WERI-Rb-1 (cell line): ENCODE measurements around the gene DGKB.

Experiments used
- DNase-seq: peaks from one replicate; pipeline ENCODE4 v3.0.0-alpha.2; 2020
- H3K27ac ChIP-seq: fragments of 250-450 bp; sonication (Bioruptor Pico); 2 replicates; pipeline ENCODE4 v1.5.1; 2020; ENCODE audit warnings: mild to moderate bottlenecking, moderate library complexity
- H3K27me3 ChIP-seq: fragments of 250-450 bp; sonication (Bioruptor Pico); 2 replicates; pipeline ENCODE4 v1.5.1; 2021; ENCODE audit warnings: mild to moderate bottlenecking, low read depth, moderate library complexity; ENCODE audit not compliant: insufficient read depth, severe bottlenecking
- H3K36me3 ChIP-seq: fragments of 250-450 bp; sonication (Bioruptor Pico); 2 replicates; pipeline ENCODE4 v1.5.1; 2020; ENCODE audit warnings: mild to moderate bottlenecking, moderate library complexity
- H3K4me3 ChIP-seq: 2 replicates; pipeline ENCODE4 v1.5.1; 2011; ENCODE audit warnings: low read depth, mild to moderate bottlenecking, control low read depth, low read length
- H3K9me3 ChIP-seq: fragments of 250-450 bp; sonication (Bioruptor Pico); 2 replicates; pipeline ENCODE4 v1.5.1; 2021; ENCODE audit warnings: mild to moderate bottlenecking, moderate library complexity; ENCODE audit not compliant: severe bottlenecking
- CTCF ChIP-seq: IDR thresholded peaks from 2 replicates; pipeline ENCODE4 v1.5.1; 2011; ENCODE audit warnings: low read depth, mild to moderate bottlenecking, control low read depth, inconsistent platforms, low read length

DGKB gene

GRCh38 chr7:14740606-14741005 is 161.9 kb downstream of the DGKB start:
- no peak overlapping the region for H3K27ac ChIP-seq
- DNase-seq = no peak
- no peak for TF ChIP-seq CTCF
- peaks cover 13% of the 10 kb centered on the region for H3K9me3 ChIP-seq
- H3K36me3 ChIP-seq = no peaks in the 10 kb centered on the region
- no peak overlapping the region for H3K4me3 ChIP-seq
- H3K27me3 ChIP-seq = no peaks in the 10 kb centered on the region

- no peak for TF ChIP-seq CTCF
- H3K27ac ChIP-seq = no peak overlapping the region
- H3K4me3 ChIP-seq = no peak overlapping the region
- peaks cover 12% of the 10 kb centered on the region for H3K9me3 ChIP-seq
- no peak for DNase-seq
- no peaks in the 10 kb centered on the region for H3K36me3 ChIP-seq
- no peaks in the 10 kb centered on the region for H3K27me3 ChIP-seq
These were observed 162.7 kb downstream of the DGKB start for GRCh38 chr7:14739841-14740185.

- DNase-seq = no peak
- no peaks in the 10 kb centered on the region for H3K36me3 ChIP-seq
These were observed 163.2 kb downstream of the DGKB start for GRCh38 chr7:14739168-14739840.

GRCh38 chr7:14738086-14738485 is 164.5 kb downstream of the DGKB start:
- Histone ChIP-seq H3K9me3 (peaks cover 4% of the 10 kb centered on the region), H3K27me3 (no peaks in the 10 kb centered on the region), H3K36me3 (no peaks in the 10 kb centered on the region), H3K4me3 (no peak overlapping the region), H3K27ac (no peak overlapping the region)
- TF ChIP-seq CTCF = no peak
- DNase-seq = no peak

More at GRCh38 chr7:14739168-14739840, 163.2 kb downstream of the DGKB start:
- H3K27me3 ChIP-seq = no peaks in the 10 kb centered on the region
- no peak for TF ChIP-seq CTCF
- no peak overlapping the region for H3K27ac ChIP-seq
- no peak overlapping the region for H3K4me3 ChIP-seq
- H3K9me3 ChIP-seq = peaks cover 8% of the 10 kb centered on the region

GRCh38 chr7:14734839-14735321 is 167.7 kb downstream of the DGKB start:
- Histone ChIP-seq H3K36me3 (no peaks in the 10 kb centered on the region), H3K9me3 (no peaks in the 10 kb centered on the region), H3K27ac (no peak overlapping the region), H3K4me3 (peak overlapping the region; percentile 8; the same call in 1 of the 2 replicates), H3K27me3 (no peaks in the 10 kb centered on the region)
- peak; percentile 37 for DNase-seq
- TF ChIP-seq CTCF = peak; percentile 56

GRCh38 chr7:14720785-14721184 is 181.8 kb downstream of the DGKB start:
- Histone ChIP-seq H3K27me3 (no peaks in the 10 kb centered on the region), H3K27ac (no peak overlapping the region), H3K4me3 (no peak overlapping the region), H3K9me3 (no peaks in the 10 kb centered on the region), H3K36me3 (no peaks in the 10 kb centered on the region)
- peak; percentile 13 for DNase-seq
- no peak for TF ChIP-seq CTCF
